Activated effector memory CD4-positive, alpha-beta T cell treated with anti-CD3 and anti-CD28 coated beads, Interleukin-2, amount 50 U/mL, for 16 hours (primary cell): ENCODE results near the gene PER2.

Source experiments
- DNase-seq: peaks from one replicate; pipeline ENCODE4 v3.0.0-alpha.2; 2020

The PER2 gene

DNA sequence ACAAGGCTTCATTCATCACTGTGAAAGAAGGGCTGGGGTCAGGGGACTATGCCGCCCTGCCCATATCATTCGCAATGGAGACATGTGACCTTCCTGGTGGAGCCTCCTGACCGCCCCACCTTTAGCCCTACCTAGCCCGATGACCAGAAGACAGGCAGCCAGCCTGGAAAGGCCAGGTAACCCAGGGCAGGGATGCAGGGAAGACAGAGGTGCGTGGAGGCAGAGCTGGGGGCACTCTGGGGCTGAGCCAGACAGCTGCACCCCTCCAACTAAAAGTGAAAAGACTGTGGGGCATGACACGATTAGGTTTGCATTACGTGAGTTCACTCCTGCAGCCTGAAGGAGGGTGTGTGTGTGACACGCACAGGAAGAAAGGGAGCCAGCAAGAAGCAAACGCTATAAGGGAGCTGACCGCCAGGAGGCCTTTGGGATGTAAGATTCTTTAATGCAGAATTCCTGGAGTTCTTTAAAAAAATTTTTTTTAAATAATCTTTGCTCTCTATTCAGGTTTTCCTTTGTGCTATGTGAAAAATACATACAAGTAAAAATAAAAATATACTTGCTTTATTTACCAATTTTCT, 44.8 kb downstream of the PER2 start:
- DNase-seq: peak; percentile 50

DNA sequence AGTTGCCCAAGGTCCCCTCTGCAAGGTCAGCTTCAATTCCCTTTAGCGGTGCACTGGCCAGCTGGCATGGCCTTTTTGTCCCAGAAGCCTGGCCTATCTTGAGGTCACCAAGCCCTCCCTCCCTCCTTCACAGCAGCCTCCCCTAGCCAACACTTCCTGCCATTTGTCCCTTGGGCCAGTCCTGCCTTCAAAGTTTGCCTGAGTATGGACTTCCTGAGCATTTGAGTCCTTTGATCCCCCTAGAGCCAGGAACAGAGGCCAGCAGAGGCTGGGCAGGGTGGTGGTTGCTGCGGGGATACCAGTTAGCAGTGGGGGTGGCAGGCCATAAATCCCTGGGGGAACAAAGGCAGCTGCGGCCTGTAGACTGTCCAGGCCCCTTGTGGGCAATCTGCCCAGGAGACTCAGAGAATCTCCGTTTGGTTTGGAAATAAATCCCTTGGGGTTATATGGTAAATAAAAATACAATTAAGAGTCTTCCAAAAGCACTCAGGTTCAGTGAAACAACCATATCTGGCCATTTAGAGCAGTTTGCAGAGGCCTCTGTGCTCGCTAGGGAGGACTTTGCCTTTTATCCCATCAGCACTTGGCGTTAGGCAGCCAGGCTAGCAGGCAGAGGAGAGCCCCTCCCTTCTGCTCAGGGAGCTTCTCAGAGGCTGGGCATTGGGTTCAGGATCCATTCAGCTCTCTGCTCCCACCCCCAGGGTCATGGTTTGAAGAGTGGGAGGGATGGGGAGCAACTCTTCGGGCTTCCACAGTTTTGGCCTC, 45.5 kb downstream of the PER2 start:
- peak; percentile 37 for DNase-seq

DNA sequence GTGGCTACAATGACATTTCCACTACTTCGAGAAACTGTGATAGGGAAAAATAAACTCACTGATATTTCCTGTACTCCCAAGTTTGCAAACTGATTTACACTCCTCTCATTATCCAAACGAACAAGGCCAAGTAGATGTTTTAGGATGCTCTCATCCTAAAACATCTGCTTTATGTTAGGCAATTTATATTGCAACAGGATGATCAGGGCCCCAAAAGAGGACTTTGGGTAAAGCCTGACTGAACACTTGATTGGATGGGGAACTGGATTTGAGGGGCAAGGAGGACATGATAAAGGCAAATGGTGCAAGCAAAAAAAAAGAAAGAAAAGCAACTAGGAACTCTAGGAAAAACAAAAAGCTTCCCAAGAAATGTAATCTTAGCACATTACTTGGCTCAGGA, 46.4 kb downstream of the PER2 start:
- no peak for DNase-seq

- DNase-seq: no peak
These were observed 47.4 kb downstream of the PER2 start for GRCh38 chr2:238240757-238241711.

- peak; percentile 91 for DNase-seq
These were observed 48.3 kb downstream of the PER2 start, which contains the start of gene HES6 for GRCh38 chr2:238239863-238240756. HES6 (minus strand) TSS chr2:238240038; CDS start chr2:238239905, 133 bp downstream.

GRCh38 chr2:238239543-238239862, 48.9 kb downstream of the PER2 start:
- no peak for DNase-seq

DNA sequence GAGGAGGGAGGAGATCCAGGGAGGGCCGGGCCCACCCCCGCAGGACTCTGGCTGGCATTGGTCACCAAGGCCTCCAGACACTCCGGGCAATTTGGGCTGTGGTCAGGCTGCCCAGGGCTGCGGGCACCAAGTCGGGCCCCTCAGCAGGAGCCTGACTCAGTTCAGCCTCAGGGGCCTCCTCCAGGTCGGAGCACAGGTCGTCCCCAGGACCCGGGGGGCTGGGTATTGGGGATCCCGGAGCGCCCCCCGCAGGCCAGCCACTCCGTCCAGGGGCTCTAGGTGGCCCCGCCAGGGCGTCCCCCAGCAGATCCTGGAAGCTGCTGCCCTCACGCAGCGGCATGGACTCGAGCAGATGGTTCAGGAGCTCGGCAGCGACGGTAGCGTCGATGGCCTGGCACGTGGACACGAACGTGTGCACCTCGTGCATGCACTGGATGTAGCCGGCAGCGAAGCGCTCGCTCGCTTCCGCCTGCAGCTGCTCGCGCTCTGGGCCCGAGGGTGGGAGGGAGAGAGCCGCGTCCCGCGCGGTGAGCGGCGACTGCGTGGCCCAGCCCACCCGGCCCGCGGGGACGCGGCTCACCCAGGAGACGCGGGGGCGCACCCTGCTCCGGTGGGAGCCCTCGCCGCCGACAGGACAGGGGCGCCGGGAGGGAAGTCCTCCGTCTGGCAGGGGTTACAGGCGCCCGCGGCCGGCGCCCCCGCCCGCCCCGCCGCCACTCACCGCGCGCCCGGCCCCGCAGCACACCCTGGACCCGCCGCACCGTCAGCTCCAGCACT, 49.5 kb downstream of the PER2 start:
- DNase-seq: peak; percentile 78

GRCh38 chr2:238238311-238238765, 50.1 kb downstream of the PER2 start:
- no peak for DNase-seq

DNA sequence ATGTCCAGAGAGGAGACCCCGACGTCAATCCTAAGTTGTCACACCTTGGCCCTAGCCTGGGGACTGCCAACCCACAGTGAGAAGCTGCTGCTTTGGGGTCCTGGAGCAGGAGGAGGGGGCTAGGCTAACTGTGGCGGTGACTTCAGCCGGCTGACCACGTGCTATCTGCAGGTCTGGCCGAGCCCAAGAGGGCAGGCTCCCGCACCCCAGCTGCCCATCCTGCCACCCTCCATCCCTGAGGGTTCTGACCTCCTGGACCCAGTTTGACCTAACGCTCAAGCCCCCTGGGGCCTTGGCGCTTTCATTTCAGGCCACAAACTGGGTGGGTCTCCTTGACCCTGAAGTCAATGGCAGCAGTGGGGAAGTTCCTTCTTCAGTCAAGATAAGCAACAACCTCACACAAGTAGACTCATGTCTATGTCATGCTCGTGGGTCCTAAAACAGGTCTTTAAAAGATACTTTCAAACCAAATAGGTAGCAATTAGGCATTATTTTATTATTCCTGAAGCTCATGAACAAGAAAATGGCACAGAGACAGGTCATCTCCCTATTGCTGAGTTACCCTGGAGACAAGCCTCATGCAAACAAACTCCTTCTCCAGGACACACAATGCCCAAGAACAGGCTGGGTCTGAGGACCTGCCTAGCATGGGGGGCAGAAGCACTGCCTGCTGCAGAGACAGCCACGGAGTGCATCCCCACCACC, 50.8 kb downstream of the PER2 start:
- peak; percentile 61 for DNase-seq

GRCh38 chr2:238236571-238236970, 51.8 kb downstream of the PER2 start:
- peak; percentile 53 for DNase-seq

- DNase-seq: peak; percentile 39
These were observed 52.6 kb downstream of the PER2 start for GRCh38 chr2:238235856-238236255.

DNA sequence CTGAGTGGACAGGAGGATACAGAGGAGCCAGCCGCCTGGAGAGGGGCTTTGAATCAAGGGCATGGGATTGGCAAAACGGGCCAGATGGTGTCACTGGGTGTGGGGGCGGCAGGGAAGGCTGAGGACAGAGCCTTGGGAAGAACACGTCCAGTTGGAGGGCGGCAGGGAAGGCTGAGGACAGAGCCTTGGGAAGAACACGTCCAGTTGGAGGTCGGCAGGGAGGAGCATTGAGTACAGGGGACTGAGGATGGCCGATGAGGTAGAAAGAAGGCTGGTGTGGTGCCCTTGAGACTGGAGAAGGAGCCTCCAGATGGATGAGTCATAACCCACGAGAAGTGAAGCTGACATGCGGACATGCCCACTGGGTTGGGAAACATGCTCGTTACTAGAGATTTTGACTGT, 53.1 kb downstream of the PER2 start:
- peak; percentile 37 for DNase-seq

DNA sequence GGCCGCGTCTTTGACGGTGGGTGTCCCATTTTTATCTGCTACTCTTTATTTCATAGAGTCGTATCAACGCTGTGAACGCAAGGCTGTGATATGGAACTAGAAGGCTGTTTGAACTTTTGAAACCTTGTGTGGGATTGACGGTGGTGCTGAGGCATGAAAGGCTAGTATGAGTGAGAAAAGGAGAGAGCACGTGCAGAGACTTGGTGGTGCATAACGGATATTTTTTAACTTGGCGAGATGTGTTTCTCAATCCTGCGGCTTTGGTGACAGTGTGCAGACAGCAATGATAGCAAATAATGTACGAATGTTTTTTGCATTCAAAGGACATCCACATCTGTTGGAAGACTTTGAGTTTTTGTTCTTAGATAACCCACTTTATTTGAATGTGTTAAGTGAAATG, 54.8 kb downstream of the PER2 start:
- DNase-seq: no peak

DNA sequence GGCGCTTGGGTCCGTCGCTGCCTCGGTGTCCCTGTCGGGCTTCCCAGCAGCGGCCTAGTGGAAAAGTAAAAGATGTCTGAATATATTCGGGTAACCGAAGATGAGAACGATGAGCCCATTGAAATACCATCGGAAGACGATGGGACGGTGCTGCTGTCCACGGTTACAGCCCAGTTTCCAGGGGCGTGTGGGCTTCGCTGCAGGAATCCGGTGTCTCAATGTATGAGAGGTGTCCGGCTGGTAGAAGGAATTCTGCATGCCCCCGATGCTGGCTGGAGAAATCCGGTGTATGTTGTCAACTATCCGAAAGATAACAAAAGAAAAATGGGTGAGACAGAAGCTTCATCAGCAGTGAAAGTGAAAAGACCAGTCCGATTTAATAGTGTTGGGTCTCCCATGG, 56.6 kb downstream of the PER2 start:
- no peak for DNase-seq

- DNase-seq: peak; percentile 92
These were observed 57.1 kb downstream of the PER2 start for GRCh38 chr2:238231251-238231793.

DNA sequence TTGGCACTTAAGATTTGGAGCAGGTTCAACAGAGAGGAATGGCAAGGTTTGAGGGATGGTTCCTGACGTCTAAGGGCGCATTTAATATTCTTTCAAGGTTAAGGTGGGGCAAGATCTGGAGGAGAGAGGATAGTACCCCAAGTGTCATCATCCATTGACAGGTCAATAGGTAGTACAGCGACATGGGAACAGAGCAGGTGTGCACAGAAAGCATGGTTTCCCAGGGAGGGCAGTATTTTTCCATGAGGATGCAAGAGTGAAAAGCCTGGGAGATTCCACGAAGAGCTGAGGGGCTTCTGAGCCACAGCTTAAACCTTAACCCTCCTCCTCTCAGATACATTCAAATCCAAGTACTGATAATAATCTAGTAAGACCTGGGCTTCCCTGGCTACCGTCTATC, 57.7 kb downstream of the PER2 start:
- DNase-seq: no peak

- DNase-seq: no peak
These were observed 59.7 kb downstream of the PER2 start for GRCh38 chr2:238228700-238229099.

GRCh38 chr2:238227587-238228032, 60.8 kb downstream of the PER2 start:
- DNase-seq: no peak

GRCh38 chr2:238226698-238227586, 61.5 kb downstream of the PER2 start:
- no peak for DNase-seq
